ENCODE data around the gene FXR1. TPM values are rescaled to one million over a fixed set of nuclear protein-coding genes. Genes with fewer than 3 reads are reported as not detected.

FXR1 gene
- total and polyA plus RNA-seq, 10 of the 15 experiments (the other 5 are each of a cell fraction or from before 2014, with no cell fraction given), result 38.5 to 159 (median 102) TPM

GRCh38 chr3:180929376-180929775, 16.9 kb downstream of the FXR1 start:
- H4K20me1 ChIP-seq (ENCODE audit: control insufficient read depth, insufficient read depth), result no peaks in the 10 kb centered on the region
- no peaks in the 10 kb centered on the region for H3K4me1 ChIP-seq (ENCODE audit: control insufficient read depth, insufficient read depth, low read length)
- ATAC-seq (no peak), FAIRE-seq (no peak), DNase-seq (ENCODE audit: low read depth, low spot score) (no peak)
- WGBS (ENCODE audit: insufficient coverage, insufficient replicate concordance, low lambda C conversion rate, missing lambda C conversion rate), result 96% methylated on average over 5 of the region's 5 CpGs
- no peak overlapping the region for H3K4me2 ChIP-seq (ENCODE audit: control insufficient read depth, insufficient read depth)
- no peak overlapping the region for H3K27ac ChIP-seq (ENCODE audit: control insufficient read depth, insufficient read depth)
- H3K27me3 ChIP-seq (replicated peaks in 1 of 2; ENCODE audit: control insufficient read depth in 2 of 2, insufficient read depth in 2 of 2, low read length in 1 of 2), result no peaks in the 10 kb centered on the region
- no peak overlapping the region for H2AFZ ChIP-seq (ENCODE audit: control insufficient read depth, low read depth, low read length)
- ChIA-PET RAD21 (ENCODE audit: unreplicated experiment) (no interaction called here), CTCF (no interaction called here), SMC1A (ENCODE audit: uncharacterized antibody, unreplicated experiment) (interaction anchor here (1.7 kb wide), 1 partner anchor 32 kb away, joined by 3 read pairs; no protein-coding TSS in a partner anchor), POLR2A (no interaction called here)
- peaks cover 0 to 4% of the 10 kb centered on the region in 2 experiments; a peak in 2 of 4 replicates for H3K36me3 ChIP-seq (ENCODE audit: control insufficient read depth in 2 of 2, insufficient read depth in 2 of 2, low read length in 1 of 2)
- no TSS peak for BruUV-seq (replicated peaks)
- TF ChIP-seq HSF1 (IDR thresholded peaks at IDR 0.05; ENCODE audit: low read depth, low read length), result no peak
- TF ChIP-seq NRF1 (conservative IDR thresholded peaks at IDR 0.05; ENCODE audit: low read depth, low read length), result no peak
- no peak for TF ChIP-seq NKRF (conservative IDR thresholded peaks at IDR 0.05)
- no peak for TF ChIP-seq BMI1 (IDR thresholded peaks at IDR 0.05; ENCODE audit: borderline replicate concordance)
- no peak for TF ChIP-seq HDGF (IDR thresholded peaks at IDR 0.05)
- TF ChIP-seq ZNF207 (IDR thresholded peaks at IDR 0.05; ENCODE audit: borderline replicate concordance), result no peak
- no peak for TF ChIP-seq MYC (IDR thresholded peaks at IDR 0.05; ENCODE audit: insufficient read depth, insufficient read length, insufficient replicate concordance, low read length, severe bottlenecking)
- TF ChIP-seq RAD51 (IDR thresholded peaks at IDR 0.05), result no peak
- TF ChIP-seq GATAD2B (conservative IDR thresholded peaks at IDR 0.05; ENCODE audit: low read depth), result no peak
- peaks cover 84% of the 10 kb centered on the region for H3K79me2 ChIP-seq (ENCODE audit: control insufficient read depth, insufficient read depth, low read length)
- intact Hi-C loops (cut with micrococcal nuclease; ENCODE audit: unreplicated experiment), result no loop called here
- in situ Hi-C loops (cut with MboI), result no loop called here
- no peak overlapping the region for H3K9ac ChIP-seq (ENCODE audit: control insufficient read depth, insufficient read depth, low read length)
- H3K4me3 ChIP-seq, result no peak overlapping the region
- H3K9me3 ChIP-seq (replicated peaks; ENCODE audit: control insufficient read depth, insufficient read depth, low read length), result no peaks in the 10 kb centered on the region; the same call in 1 of the 3 replicates
